Medulla oblongata (tissue), 1 donor: ENCODE results near the gene IQCK.
A peak's percentile ranks its signal among the peaks of the same experiment; 100 is the strongest.

Experiments used
- DNase-seq: peaks from one replicate; pipeline ENCODE4 v3.0.0-alpha.2; 2015; ENCODE audit errors: extremely low spot score

The IQCK gene

GRCh38 chr16:19884611-19885450 is 166.8 kb downstream of the IQCK start, which contains the start of gene GPRC5B:
TSS of gene GPRC5B (minus strand) at chr16:19884848. CDS start at chr16:19872845, 12,003 bp downstream.
- peak; percentile 76 for DNase-seq

- DNase-seq, result peak; percentile 45
Measured at GRCh38 chr16:19885451-19886072, 167.5 kb downstream of the IQCK start.

DNA sequence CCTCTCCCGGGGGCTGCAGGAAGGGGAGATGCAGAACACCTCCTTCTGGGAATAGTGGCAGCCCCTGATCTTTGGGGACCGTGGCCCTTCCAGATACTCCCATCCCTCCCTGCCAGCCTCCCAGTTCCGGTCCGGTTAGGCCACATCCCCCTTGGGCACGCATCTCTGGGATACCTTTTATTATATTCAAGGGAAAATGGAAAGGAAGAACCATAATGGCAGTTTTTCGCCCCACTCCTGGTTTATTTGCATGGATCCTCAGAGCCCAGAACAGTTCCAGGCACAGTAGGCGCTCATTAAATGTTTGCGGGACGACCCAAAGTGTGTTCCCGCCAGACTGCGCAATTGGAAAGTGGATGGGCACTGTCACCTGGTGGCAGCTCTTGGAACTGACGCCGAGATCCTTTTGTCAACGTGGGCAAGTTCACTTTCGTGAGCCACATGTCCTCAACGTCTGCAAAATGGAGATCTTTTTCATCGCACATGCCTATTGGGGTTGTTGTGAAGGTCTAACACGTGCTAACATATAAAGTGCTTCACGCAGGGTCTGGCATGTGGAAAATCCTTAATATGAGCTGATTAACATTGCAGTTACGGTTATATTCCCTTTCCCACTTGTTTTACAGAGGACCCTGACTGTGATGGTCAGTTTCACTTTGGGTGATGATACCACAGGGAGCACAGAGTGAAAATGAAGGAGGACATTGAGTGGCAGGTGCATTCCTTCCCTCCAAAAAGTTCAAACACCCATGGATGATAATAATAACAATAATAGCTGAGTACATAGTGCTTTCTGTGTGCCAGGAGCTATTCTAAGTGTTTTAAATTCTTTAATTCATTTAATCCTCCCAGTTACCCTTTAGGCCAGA is 168.2 kb downstream of the IQCK start:
- peak; percentile 91 for DNase-seq

DNA sequence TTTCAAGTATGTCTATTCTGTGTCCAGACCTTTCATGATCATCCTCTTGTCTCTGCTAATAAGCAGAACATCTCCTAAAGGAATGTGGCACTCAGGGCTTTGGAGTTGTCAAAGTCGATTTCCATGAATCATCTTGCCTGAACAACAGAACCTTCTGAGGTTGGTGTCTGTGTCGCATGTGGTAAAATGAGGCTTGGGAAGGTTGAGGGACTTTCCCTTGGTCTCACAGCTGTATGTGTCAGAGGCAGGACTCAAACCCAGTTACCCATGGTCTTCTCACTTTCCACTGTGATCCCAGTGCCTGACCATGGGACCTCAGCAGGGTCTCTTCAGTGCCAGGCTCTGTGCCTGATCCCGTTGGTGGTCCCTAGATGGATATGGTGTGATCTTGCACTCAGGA is 170.8 kb downstream of the IQCK start:
- no peak for DNase-seq

- DNase-seq, result no peak
Measured at GRCh38 chr16:19890901-19891300, 172.8 kb downstream of the IQCK start.

- DNase-seq, result no peak
Measured at GRCh38 chr16:19892902-19893301, 174.8 kb downstream of the IQCK start.

DNA sequence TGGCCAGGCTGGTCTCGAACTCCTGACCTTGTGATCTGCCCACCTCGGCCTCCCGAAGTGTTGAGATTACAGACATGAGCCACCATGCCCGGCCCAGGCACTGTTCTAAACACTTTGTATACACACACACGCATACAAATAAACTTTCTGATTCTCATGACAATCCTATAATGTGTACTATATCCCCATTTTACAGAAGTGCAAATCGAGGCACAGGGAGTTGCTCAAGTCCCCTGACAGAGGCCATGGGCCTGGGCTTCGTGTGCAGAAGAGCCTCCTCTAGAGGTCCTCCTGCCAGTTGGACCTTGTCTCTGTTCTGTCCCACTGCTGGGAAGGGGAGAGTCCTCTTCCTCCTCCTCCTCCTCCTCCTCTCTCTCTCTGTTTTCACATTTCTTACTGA is 176.5 kb downstream of the IQCK start:
- no peak for DNase-seq

- DNase-seq, result no peak
Measured at GRCh38 chr16:19896951-19897350, 178.9 kb downstream of the IQCK start.

DNA sequence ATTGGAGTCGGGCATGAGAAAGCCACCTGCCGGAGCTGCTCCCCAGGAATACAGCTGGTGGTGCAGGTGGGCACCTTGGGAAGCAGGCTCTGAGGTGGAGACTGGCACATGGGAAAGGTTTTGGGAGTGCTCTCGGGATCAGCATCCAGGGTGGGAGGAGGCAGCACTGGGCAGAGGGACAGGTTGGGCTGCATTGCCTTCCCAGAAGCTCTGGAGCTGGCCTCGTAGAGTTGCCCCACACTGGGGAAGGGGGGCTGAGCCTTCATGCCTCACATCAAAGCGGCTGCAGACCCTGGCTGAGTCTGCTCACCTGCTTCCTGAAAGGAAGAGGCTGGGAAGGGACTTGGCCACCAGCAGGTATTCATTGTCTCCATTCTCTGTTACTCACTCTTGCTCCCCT is 180.1 kb downstream of the IQCK start:
- DNase-seq, result no peak

DNA sequence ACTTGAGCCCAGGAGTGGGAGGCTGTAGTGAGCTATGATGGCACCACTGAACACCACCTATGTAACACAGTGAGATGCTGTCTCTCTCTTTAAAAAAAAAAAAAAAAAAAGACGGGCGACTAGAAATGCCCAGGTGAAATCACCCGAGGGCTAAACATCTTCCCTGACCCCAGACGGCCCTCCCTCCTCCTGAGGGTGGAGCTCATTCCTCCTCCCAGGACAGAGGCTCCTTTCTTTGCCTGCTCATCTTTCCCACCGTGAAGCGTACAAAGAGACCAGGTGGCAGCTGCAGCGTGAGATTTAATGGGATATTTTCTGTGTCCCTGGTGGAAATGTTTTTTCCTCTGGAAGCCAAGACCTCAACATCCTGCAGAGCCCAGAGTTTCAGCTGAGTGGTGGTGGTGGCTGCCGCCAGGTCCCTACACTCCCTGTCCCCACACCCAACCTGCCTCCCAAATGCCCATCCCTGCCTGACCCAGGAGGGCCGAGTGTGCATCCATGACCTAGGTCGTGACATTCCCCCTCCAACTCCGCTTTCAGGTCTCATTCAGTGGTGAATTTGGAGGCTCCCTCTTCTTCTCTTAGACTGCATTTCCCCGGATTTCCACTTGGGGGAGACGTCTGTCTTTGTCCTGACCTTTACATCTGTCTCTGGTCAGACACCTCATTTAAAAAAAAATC is 181.0 kb downstream of the IQCK start:
- peak; percentile 74 for DNase-seq

DNA sequence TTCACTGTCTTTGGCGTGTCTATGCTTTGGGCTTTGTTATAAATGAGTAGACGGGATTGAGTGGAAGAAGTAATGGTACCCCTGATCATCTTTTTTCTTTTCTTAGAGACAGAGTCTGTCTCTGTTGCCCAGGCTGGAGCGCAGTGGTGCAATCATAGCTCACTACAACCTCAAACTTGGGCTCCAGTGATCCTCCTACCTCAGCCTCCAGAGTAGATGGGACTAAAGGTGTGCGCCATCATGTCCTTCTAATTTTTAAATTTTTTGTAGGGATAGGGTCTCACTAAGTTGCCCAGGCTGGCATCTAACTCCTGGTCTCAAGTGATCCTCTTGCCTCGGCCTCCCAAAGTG is 181.5 kb downstream of the IQCK start:
- DNase-seq, result no peak

DNA sequence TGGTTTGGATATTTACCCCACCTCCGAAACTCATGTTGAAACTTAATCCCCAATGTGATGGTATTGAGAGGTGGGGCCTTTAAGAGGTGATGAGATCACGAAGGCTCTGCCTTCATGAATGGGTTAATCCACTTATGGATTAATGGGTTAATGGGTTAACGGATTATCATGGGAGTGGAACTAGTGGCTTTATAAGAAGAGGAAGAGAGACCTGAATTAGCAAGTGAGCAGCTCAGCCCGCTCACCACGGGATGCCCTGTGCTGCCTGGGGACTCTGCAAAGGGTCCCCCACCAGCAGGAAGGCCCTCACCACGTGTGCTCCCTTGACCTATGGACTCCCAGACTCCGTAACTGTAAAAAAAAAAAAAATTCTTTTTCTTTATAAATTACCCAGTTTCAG is 183.1 kb downstream of the IQCK start:
- no peak for DNase-seq

- DNase-seq, result peak; percentile 67
Measured at GRCh38 chr16:19907161-19907992, 189.3 kb downstream of the IQCK start.
